GM12878 (cell line): ENCODE measurements around the gene EPM2AIP1. TPM values are rescaled to one million over a fixed set of nuclear protein-coding genes. Genes with fewer than 3 reads are reported as not detected.
A peak's percentile ranks its signal among the peaks of the same experiment; 100 is the strongest.

Source experiments
- ATAC-seq: fragments of 200-7000 bp; cut with Tn5 transposase; 3 replicates; pipeline ENCODE4 v1.9.1; 2020; ENCODE audit warnings: mild to moderate bottlenecking, moderate library complexity
- BruUV-seq: library from RNA; stranded (reverse); fragments of 400-500 nt; replicated peaks from 2 replicates; lab custom pipeline; 2021; lab: Mats Ljungman, UMichigan
- CTCF ChIA-PET: fragments of 300-600 bp; sonication (Branson Sonifier 250); formaldehyde crosslinking; extraction: SDS; loops from one replicate; lab custom pipeline; 2021; ENCODE audit warnings: inconsistent platforms; lab: Yijun Ruan, JAX
- POLR2A ChIA-PET: fragments of 350-600 bp; formaldehyde crosslinking; extraction: SDS; loops from one replicate; lab custom pipeline; 2021; ENCODE audit warnings: inconsistent platforms; lab: Charles Lee
- RAD21 ChIA-PET: fragments of 300-600 bp; sonication (Branson Sonifier 250); formaldehyde crosslinking; loops from one replicate; lab custom pipeline; 2023; ENCODE audit warnings: antibody characterized with exemption; ENCODE audit not compliant: unreplicated experiment; lab: Charles Lee
- SMC1A ChIA-PET: fragments of 300-600 bp; sonication (Branson Sonifier 250); formaldehyde crosslinking; loops from one replicate; lab custom pipeline; 2023; ENCODE audit not compliant: unreplicated experiment, uncharacterized antibody; lab: Charles Lee
- DNase-seq: peaks from one replicate; pipeline ENCODE4 v3.0.0-alpha.2; 2011; ENCODE audit warnings: low read depth, low spot score
- FAIRE-seq: peaks from 3 replicates; lab custom pipeline; 2011; peaks lifted over from hg19 to GRCh38; lab: Jason Lieb, UNC
- H2AFZ ChIP-seq: 2 replicates; pipeline ENCODE4 v1.6.0; 2011; ENCODE audit warnings: low read depth, low read length, control low read depth; ENCODE audit not compliant: control insufficient read depth
- H3K27ac ChIP-seq: 2 replicates; pipeline ENCODE4 v1.5.1; 2011; ENCODE audit warnings: control low read depth; ENCODE audit not compliant: control insufficient read depth, insufficient read depth
- H3K27me3 ChIP-seq, 2 experiments: replicated peaks in 1 of 2; 2 replicates each; pipeline versions ENCODE4 v1.6.0 to v1.6.1; 2011; ENCODE audit warnings: low read length in 1 of 2; ENCODE audit not compliant: control insufficient read depth in 2 of 2, insufficient read depth in 2 of 2
- H3K36me3 ChIP-seq, 2 experiments: 2 replicates each; pipeline ENCODE4 v1.5.1; 2011; ENCODE audit warnings: low read length in 1 of 2; ENCODE audit not compliant: control insufficient read depth in 2 of 2, insufficient read depth in 2 of 2
- H3K4me1 ChIP-seq: 2 replicates; pipeline ENCODE4 v1.6.1; 2011; ENCODE audit warnings: mild to moderate bottlenecking, low read length, moderate library complexity, mixed read lengths; ENCODE audit not compliant: control insufficient read depth, insufficient read depth
- H3K4me2 ChIP-seq: 2 replicates; pipeline ENCODE4 v1.6.0; 2011; ENCODE audit warnings: control low read depth; ENCODE audit not compliant: control insufficient read depth, insufficient read depth
- H3K4me3 ChIP-seq: fragments of 200-600 bp; sonication (generic); 2 replicates; pipeline ENCODE4 v1.5.1; 2016
- H3K79me2 ChIP-seq: 2 replicates; pipeline ENCODE4 v1.6.0; 2011; ENCODE audit warnings: low read length; ENCODE audit not compliant: control insufficient read depth, insufficient read depth
- H3K9ac ChIP-seq: 2 replicates; pipeline ENCODE4 v1.8.0; 2011; ENCODE audit warnings: low read length, control low read depth, mixed read lengths; ENCODE audit not compliant: control insufficient read depth, insufficient read depth
- H3K9me3 ChIP-seq: replicated peaks from 3 replicates; pipeline ENCODE4 v1.5.1; 2011; ENCODE audit warnings: mild to moderate bottlenecking, low read length; ENCODE audit not compliant: control insufficient read depth, insufficient read depth
- H4K20me1 ChIP-seq: 2 replicates; pipeline ENCODE4 v1.6.0; 2011; ENCODE audit not compliant: control insufficient read depth, insufficient read depth
- MYC ChIP-seq: IDR thresholded peaks from 2 replicates; pipeline ENCODE4 v1.6.1; 2011; ENCODE audit warnings: mild to moderate bottlenecking, low read length, moderate library complexity, inconsistent platforms; ENCODE audit not compliant: insufficient read depth, insufficient replicate concordance, insufficient read length, severe bottlenecking
- SREBF2 ChIP-seq: IDR thresholded peaks from 2 replicates; pipeline ENCODE4 v1.6.1; 2012; ENCODE audit warnings: mild to moderate bottlenecking, low read length
- STAT1 ChIP-seq: fragments of 450-650 bp; conservative IDR thresholded peaks from 2 replicates; pipeline ENCODE4 v1.6.1; 2014; ENCODE audit warnings: antibody characterized with exemption, mild to moderate bottlenecking
- SUZ12 ChIP-seq: fragments of 200-600 bp; sonication (generic); IDR thresholded peaks from one replicate; pipeline ENCODE4 v1.6.1; 2018; ENCODE audit warnings: antibody characterized with exemption, mild to moderate bottlenecking; ENCODE audit not compliant: unreplicated experiment
- TBL1XR1 ChIP-seq: IDR thresholded peaks from 2 replicates; pipeline ENCODE4 v1.6.1; 2012; ENCODE audit warnings: low read depth, low read length, improper control_type of control experiment
- ZNF24 ChIP-seq: fragments of 450-650 bp; IDR thresholded peaks from 2 replicates; pipeline ENCODE4 v1.6.1; 2017; ENCODE audit warnings: antibody characterized with exemption, mild to moderate bottlenecking
- ZZZ3 ChIP-seq: IDR thresholded peaks from 2 replicates; pipeline ENCODE4 v1.6.1; 2011; ENCODE audit warnings: low read depth; ENCODE audit not compliant: control insufficient read depth, insufficient read length
- WGBS: methylation state at CpG from one replicate; pipeline ENCODE4 v1.1.6; 2016; ENCODE audit warnings: low lambda C conversion rate; ENCODE audit not compliant: insufficient replicate concordance, insufficient coverage; ENCODE audit errors: missing lambda C conversion rate; 5-methylcytosine and 5-hydroxymethylcytosine counted together
- in situ Hi-C: fragments of 300-500 bp; cut with MboI; formaldehyde crosslinking; loops from 9 replicates; pipeline ENCODE4 v1.14.3; 2018; ENCODE audit warnings: mixed read lengths
- intact Hi-C: fragments of 100-400 bp; cut with micrococcal nuclease; formaldehyde crosslinking; loops from one replicate; pipeline ENCODE4 v1.14.2; 2022; ENCODE audit not compliant: unreplicated experiment
- polyA plus RNA-seq, 11 experiments: library from polyadenylated mRNA; depleted of rRNA in 4 of 11; unstranded in 6 of 11; stranded (reverse) in 5 of 11; fragments of >200 nt; fragmentation: Nextera tagmentation in 4 of 11; fragmentation: Illumina TruSeq in 1 of 11; extraction: Ambion mirVana in 4 of 11; extraction: Trizol in 1 of 11; gene quantifications; 1 replicate in 1 of 11; 2 replicates in 10 of 11; pipeline versions ENCODE4 v1.2.1 to v1.2.3, GENCODE V29; 2011 to 2016; ENCODE audit warnings: inconsistent platforms in 2 of 11, missing spikeins in 2 of 11, low read depth in 1 of 11
- total RNA-seq, 4 experiments: library from RNA; depleted of rRNA in 3 of 4; stranded (reverse); fragments of >200 nt in 3 of 4; fragmentation: Illumina TruSeq in 1 of 4; extraction: Trizol in 1 of 4; gene quantifications; 2 replicates each; pipeline versions ENCODE4 v1.2.1 to v1.2.3, GENCODE V29; 2013 to 2021
- TF ChIP-seq, protein P1 (sequence below): fragments of 450-650 bp; IDR thresholded peaks from 2 replicates; pipeline ENCODE4 v1.6.1; 2018; ENCODE audit warnings: borderline replicate concordance, mild to moderate bottlenecking; ENCODE audit not compliant: partially characterized antibody
- TF ChIP-seq, protein P2 (sequence below): fragments of 450-650 bp; IDR thresholded peaks from 2 replicates; pipeline ENCODE4 v1.6.1; 2017; ENCODE audit warnings: mild to moderate bottlenecking
- TF ChIP-seq, protein P3 (sequence below), 3 experiments: IDR thresholded peaks in 2 of 3; conservative IDR thresholded peaks in 1 of 3; 2 replicates each; pipeline ENCODE4 v1.5.1; 2011; ENCODE audit warnings: low read depth in 3 of 3, low read length in 3 of 3, mild to moderate bottlenecking in 3 of 3, control low read depth in 2 of 3, moderate library complexity in 2 of 3, inconsistent platforms in 1 of 3, mixed read lengths in 1 of 3; ENCODE audit not compliant: control insufficient read depth in 2 of 3, insufficient read depth in 1 of 3; ENCODE audit errors: extremely low read depth in 1 of 3
- TF ChIP-seq, protein P4 (sequence below): fragments of 450-650 bp; IDR thresholded peaks from 2 replicates; pipeline ENCODE4 v1.6.1; 2016; ENCODE audit warnings: mild to moderate bottlenecking

The EPM2AIP1 gene
- total and polyA plus RNA-seq, 10 of the 15 experiments (the other 5 are each of a cell fraction or from before 2014, with no cell fraction given): 5.5 to 31.9 (median 21.8) TPM

DNA sequence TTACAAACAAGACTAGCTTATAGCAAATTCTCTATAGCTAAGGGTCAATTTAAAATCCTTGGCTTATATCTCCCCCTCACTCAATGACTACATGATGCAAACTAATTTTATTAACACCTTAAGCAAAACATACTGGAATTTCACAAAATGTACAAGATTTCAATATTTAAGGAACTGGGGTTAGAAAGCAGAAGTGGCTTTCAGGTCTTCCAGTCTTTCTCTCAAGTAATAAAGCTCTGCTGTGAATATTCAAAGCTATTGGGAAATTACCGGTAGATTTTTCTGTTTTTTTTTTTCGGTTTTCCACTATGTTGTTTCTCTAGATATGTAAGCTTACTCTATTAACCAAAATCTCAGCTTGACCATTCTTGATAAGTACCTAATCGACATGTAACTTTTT, 3.9 kb downstream of the EPM2AIP1 start (continued):
- TF ChIP-seq ZNF24 (no peak), SUZ12 (no peak), SREBF2 (no peak)
- TF ChIP-seq, protein P1, sequence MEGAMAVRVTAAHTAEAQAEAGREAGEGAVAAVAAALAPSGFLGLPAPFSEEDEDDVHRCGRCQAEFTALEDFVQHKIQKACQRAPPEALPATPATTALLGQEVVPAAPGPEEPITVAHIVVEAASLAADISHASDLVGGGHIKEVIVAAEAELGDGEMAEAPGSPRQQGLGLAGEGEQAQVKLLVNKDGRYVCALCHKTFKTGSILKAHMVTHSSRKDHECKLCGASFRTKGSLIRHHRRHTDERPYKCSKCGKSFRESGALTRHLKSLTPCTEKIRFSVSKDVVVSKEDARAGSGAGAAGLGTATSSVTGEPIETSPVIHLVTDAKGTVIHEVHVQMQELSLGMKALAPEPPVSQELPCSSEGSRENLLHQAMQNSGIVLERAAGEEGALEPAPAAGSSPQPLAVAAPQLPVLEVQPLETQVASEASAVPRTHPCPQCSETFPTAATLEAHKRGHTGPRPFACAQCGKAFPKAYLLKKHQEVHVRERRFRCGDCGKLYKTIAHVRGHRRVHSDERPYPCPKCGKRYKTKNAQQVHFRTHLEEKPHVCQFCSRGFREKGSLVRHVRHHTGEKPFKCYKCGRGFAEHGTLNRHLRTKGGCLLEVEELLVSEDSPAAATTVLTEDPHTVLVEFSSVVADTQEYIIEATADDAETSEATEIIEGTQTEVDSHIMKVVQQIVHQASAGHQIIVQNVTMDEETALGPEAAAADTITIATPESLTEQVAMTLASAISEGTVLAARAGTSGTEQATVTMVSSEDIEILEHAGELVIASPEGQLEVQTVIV: no peak

DNA sequence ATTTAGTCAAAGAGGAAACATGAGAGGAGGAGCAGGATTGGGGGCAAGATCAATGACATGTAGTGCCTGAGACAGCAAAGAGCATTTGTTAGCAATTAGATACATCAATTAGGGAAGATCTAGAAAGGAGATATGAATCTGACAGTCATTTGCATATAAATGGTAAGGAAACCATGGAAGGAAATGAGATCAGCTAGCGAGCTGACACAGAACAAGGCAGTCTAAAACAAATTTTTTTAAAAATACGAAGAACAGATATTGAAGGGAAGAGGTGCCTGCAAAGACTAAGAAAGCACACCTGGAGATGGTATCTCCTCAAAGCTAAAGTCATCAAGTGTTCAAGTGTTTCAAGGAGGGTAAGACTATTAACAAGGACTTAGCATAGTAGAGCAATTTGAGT, 4.6 kb downstream of the EPM2AIP1 start:
- H2AFZ ChIP-seq: no peak overlapping the region
- intact Hi-C loops: no loop called here
- peak overlapping the region; percentile 36 for H3K4me2 ChIP-seq
- 22% methylated on average over 2 of the region's 2 CpGs for WGBS
- ChIA-PET POLR2A (interaction anchor here (1.0 to 1.9 kb wide), 3 partner anchors 9 to 18 kb away, joined by 3 to 10 read pairs (median 9); no protein-coding TSS in a partner anchor), RAD21 (interaction anchor here (0.8 to 1.8 kb wide), 7 partner anchors 19 to 162 kb away, joined by 3 to 11 read pairs (median 4); no protein-coding TSS in a partner anchor), CTCF (interaction anchor here (0.6 to 5.2 kb wide), 4 partner anchors 10 to 83 kb away, joined by 3 to 39 read pairs (median 4); no protein-coding TSS in a partner anchor), SMC1A (interaction anchor here (0.6 to 7.5 kb wide), 12 partner anchors 15 to 211 kb away, joined by 3 to 46 read pairs (median 3); partner anchors contain the start of gene LRRFIP2)
- in situ Hi-C loops: no loop called here
- peaks cover 61% of the 10 kb centered on the region for H3K79me2 ChIP-seq
- no TSS peak for BruUV-seq
- peak overlapping the region; percentile 15; the same call in 1 of the 2 replicates for H3K27ac ChIP-seq
- H3K36me3 ChIP-seq: peaks cover 1 to 24% of the 10 kb centered on the region in 2 experiments; a peak in 3 of 4 replicates
- no peak for ATAC-seq
- no peak overlapping the region for H3K9ac ChIP-seq
- no peak for FAIRE-seq
- peak overlapping the region; percentile 45; the same call in 1 of the 2 replicates for H3K4me3 ChIP-seq
- no peak for DNase-seq
- no peaks in the 10 kb centered on the region for H3K27me3 ChIP-seq
- no peaks in the 10 kb centered on the region for H3K9me3 ChIP-seq
- no peaks in the 10 kb centered on the region for H3K4me1 ChIP-seq
- H4K20me1 ChIP-seq: no peaks in the 10 kb centered on the region
- TF ChIP-seq, protein P2, sequence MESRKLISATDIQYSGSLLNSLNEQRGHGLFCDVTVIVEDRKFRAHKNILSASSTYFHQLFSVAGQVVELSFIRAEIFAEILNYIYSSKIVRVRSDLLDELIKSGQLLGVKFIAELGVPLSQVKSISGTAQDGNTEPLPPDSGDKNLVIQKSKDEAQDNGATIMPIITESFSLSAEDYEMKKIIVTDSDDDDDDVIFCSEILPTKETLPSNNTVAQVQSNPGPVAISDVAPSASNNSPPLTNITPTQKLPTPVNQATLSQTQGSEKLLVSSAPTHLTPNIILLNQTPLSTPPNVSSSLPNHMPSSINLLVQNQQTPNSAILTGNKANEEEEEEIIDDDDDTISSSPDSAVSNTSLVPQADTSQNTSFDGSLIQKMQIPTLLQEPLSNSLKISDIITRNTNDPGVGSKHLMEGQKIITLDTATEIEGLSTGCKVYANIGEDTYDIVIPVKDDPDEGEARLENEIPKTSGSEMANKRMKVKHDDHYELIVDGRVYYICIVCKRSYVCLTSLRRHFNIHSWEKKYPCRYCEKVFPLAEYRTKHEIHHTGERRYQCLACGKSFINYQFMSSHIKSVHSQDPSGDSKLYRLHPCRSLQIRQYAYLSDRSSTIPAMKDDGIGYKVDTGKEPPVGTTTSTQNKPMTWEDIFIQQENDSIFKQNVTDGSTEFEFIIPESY: no peak
- TF ChIP-seq, protein P3, sequence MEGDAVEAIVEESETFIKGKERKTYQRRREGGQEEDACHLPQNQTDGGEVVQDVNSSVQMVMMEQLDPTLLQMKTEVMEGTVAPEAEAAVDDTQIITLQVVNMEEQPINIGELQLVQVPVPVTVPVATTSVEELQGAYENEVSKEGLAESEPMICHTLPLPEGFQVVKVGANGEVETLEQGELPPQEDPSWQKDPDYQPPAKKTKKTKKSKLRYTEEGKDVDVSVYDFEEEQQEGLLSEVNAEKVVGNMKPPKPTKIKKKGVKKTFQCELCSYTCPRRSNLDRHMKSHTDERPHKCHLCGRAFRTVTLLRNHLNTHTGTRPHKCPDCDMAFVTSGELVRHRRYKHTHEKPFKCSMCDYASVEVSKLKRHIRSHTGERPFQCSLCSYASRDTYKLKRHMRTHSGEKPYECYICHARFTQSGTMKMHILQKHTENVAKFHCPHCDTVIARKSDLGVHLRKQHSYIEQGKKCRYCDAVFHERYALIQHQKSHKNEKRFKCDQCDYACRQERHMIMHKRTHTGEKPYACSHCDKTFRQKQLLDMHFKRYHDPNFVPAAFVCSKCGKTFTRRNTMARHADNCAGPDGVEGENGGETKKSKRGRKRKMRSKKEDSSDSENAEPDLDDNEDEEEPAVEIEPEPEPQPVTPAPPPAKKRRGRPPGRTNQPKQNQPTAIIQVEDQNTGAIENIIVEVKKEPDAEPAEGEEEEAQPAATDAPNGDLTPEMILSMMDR (IDR thresholded peaks at IDR 0.05 in 2 of 3, conservative IDR thresholded peaks at IDR 0.05 in 1 of 3; ENCODE audit: control insufficient read depth in 2 of 3, extremely low read depth in 1 of 3, insufficient read depth in 1 of 3, low read depth in 3 of 3, low read length in 3 of 3): no peak
- TF ChIP-seq, protein P4, sequence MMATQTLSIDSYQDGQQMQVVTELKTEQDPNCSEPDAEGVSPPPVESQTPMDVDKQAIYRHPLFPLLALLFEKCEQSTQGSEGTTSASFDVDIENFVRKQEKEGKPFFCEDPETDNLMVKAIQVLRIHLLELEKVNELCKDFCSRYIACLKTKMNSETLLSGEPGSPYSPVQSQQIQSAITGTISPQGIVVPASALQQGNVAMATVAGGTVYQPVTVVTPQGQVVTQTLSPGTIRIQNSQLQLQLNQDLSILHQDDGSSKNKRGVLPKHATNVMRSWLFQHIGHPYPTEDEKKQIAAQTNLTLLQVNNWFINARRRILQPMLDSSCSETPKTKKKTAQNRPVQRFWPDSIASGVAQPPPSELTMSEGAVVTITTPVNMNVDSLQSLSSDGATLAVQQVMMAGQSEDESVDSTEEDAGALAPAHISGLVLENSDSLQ: no peak
- TF ChIP-seq TBL1XR1 (no peak), MYC (no peak), STAT1 (no peak), ZZZ3 (no peak)
